Neural progenitor cell (in vitro differentiated cells): ENCODE results near the gene CPA4. TPM values are rescaled to one million over a fixed set of nuclear protein-coding genes. Genes with fewer than 3 reads are reported as not detected.
"Not testable (repeated sequence)": the region's sequence is repeated elsewhere in the genome, so short reads cannot be mapped to it uniquely, and the experiment has no call there.

Experiments used
- DNase-seq: peaks from one replicate; pipeline ENCODE4 v3.0.0-alpha.2; 2016; ENCODE audit warnings: low spot score
- H2AFZ ChIP-seq: fragments of 200-600 bp; sonication (generic); replicated peaks from 2 replicates; pipeline ENCODE4 v1.6.1; 2016; ENCODE audit warnings: antibody characterized with exemption
- H3F3A ChIP-seq: fragments of 200-600 bp; sonication (generic); 2 replicates; pipeline ENCODE4 v1.6.1; 2016; ENCODE audit warnings: antibody characterized with exemption, low read depth
- H3K27ac ChIP-seq: fragments of 200-600 bp; sonication (generic); 2 replicates; pipeline ENCODE4 v1.5.1; 2016; ENCODE audit warnings: mild to moderate bottlenecking
- H3K27me3 ChIP-seq: fragments of 200-600 bp; sonication (generic); 2 replicates; pipeline ENCODE4 v1.6.1; 2016; ENCODE audit warnings: mild to moderate bottlenecking, moderate library complexity
- H3K36me3 ChIP-seq: fragments of 200-600 bp; sonication (generic); 2 replicates; pipeline ENCODE4 v1.5.1; 2016
- H3K4me1 ChIP-seq: fragments of 200-600 bp; sonication (generic); 2 replicates; pipeline ENCODE4 v1.6.1; 2016; ENCODE audit warnings: mixed run types
- H3K4me2 ChIP-seq: fragments of 200-600 bp; sonication (generic); 2 replicates; pipeline ENCODE4 v1.6.1; 2016
- H3K4me3 ChIP-seq: fragments of 200-600 bp; sonication (generic); 2 replicates; pipeline ENCODE4 v1.5.1; 2016
- H3K79me2 ChIP-seq: fragments of 200-600 bp; sonication (generic); 2 replicates; pipeline ENCODE4 v1.6.1; 2016; ENCODE audit warnings: low read depth
- H3K9ac ChIP-seq: fragments of 200-600 bp; sonication (generic); 2 replicates; pipeline ENCODE4 v1.6.1; 2016
- H3K9me3 ChIP-seq: fragments of 200-600 bp; sonication (generic); 2 replicates; pipeline ENCODE4 v1.5.1; 2016; ENCODE audit warnings: low read depth
- H4K20me1 ChIP-seq: fragments of 200-600 bp; sonication (generic); 2 replicates; pipeline ENCODE4 v1.6.1; 2016; ENCODE audit warnings: low read depth
- H3K27ac Mint-ChIP-seq: 3 replicates; pipeline ENCODE4 v1.8.0; 2021; ENCODE audit warnings: mixed read lengths
- H3K27me3 Mint-ChIP-seq: 2 replicates; pipeline ENCODE4 v1.8.0; 2022; ENCODE audit warnings: low read depth, mild to moderate bottlenecking, inconsistent platforms, moderate library complexity, mixed read lengths; ENCODE audit not compliant: insufficient read depth
- H3K36me3 Mint-ChIP-seq: 3 replicates; pipeline ENCODE4 v1.8.0; 2021; ENCODE audit warnings: mixed read lengths
- H3K4me1 Mint-ChIP-seq: 3 replicates; pipeline ENCODE4 v1.8.0; 2021; ENCODE audit warnings: mixed read lengths
- H3K4me3 Mint-ChIP-seq: 3 replicates; pipeline ENCODE4 v1.8.0; 2021; ENCODE audit warnings: mild to moderate bottlenecking, moderate library complexity, mixed read lengths
- H3K9me3 Mint-ChIP-seq: 3 replicates; pipeline ENCODE4 v1.8.0; 2020; ENCODE audit warnings: mixed read lengths
- CTCF ChIP-seq: fragments of 200-600 bp; sonication (generic); IDR thresholded peaks from 2 replicates; pipeline ENCODE4 v1.5.1; 2017; ENCODE audit warnings: antibody characterized with exemption, mild to moderate bottlenecking
- EZH2 ChIP-seq: fragments of 200-600 bp; sonication (generic); IDR thresholded peaks from 2 replicates; pipeline ENCODE4 v1.6.1; 2017; ENCODE audit warnings: antibody characterized with exemption, mild to moderate bottlenecking, moderate library complexity
- EZH2phosphoT487 ChIP-seq: fragments of 200-600 bp; sonication (generic); IDR thresholded peaks from 2 replicates; pipeline ENCODE4 v1.6.1; 2017; ENCODE audit warnings: antibody characterized with exemption
- total RNA-seq: library from RNA; depleted of rRNA; stranded (reverse); fragments of >200 nt; gene quantifications from 2 replicates; pipeline ENCODE4 v1.2.3, GENCODE V29; 2015; ENCODE audit warnings: low replicate concordance

The CPA4 gene
- total RNA-seq, 1 donor from 2014 or later = not detected

- Histone ChIP-seq H3F3A (no peaks in the 10 kb centered on the region), H3K79me2 (no peaks in the 10 kb centered on the region), H3K27ac (no peak overlapping the region), H3K9me3 (no peaks in the 10 kb centered on the region), H3K4me2 (no peak overlapping the region), H4K20me1 (no peaks in the 10 kb centered on the region), H3K27me3 (no peaks in the 10 kb centered on the region), H3K4me1 (no peaks in the 10 kb centered on the region), H2AFZ (no peak overlapping the region), H3K9ac (no peak overlapping the region), H3K4me3 (no peak overlapping the region), H3K36me3 (no peaks in the 10 kb centered on the region)
- Mint-ChIP-seq H3K36me3 (no peaks in the 10 kb centered on the region), H3K27ac (no peak overlapping the region), H3K27me3 (peaks cover 4% of the 10 kb centered on the region), H3K9me3 (peaks cover 5% of the 10 kb centered on the region), H3K4me1 (peaks cover 16% of the 10 kb centered on the region), H3K4me3 (no peak overlapping the region)
- TF ChIP-seq CTCF (no peak), EZH2phosphoT487 (no peak), EZH2 (no peak)
- DNase-seq = no peak
Measured at GRCh38 chr7:130319541-130319940, 26.6 kb downstream of the CPA4 start.

DNA sequence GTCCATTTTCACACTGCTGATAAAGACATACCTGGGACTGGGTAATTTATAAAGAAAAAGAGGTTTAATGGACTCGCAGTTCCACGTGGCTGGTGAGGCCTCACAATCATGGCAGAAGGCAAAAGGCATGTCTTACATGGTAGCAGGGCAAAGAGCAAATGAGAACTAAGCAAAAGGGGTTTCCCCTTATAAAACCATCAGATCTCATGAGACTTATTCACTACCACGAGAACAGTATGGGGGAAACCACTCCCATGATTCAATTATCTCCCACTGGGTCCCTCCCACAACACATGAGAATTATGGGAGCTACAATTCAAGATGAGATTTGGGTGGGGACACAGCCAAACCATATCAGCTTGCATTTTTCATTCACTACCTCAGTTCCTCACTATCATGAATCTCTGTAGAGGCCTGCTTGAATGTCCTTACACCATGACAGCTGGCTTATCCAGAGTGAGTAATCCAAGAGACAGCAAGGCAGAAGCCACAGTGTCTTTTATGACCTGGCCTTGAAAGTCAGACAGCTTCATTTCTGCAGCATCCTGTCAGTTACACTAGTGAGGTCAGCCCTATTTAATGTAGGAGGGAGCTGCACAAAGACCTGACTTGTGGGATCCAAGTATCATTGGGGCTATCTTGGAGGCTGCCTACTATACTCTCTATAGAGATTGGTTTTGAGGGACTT lies 28.7 kb downstream of the CPA4 start:
- not testable (repeated sequence) for H3K4me3 ChIP-seq, H3K9ac ChIP-seq, H3K79me2 ChIP-seq, H3K36me3 ChIP-seq, H3K27ac ChIP-seq, H3K27ac Mint-ChIP-seq, H3K9me3 Mint-ChIP-seq, H2AFZ ChIP-seq, H4K20me1 ChIP-seq, H3K4me2 ChIP-seq, H3F3A ChIP-seq, H3K4me3 Mint-ChIP-seq, H3K36me3 Mint-ChIP-seq, H3K27me3 Mint-ChIP-seq, DNase-seq, H3K4me1 ChIP-seq, H3K27me3 ChIP-seq, H3K9me3 ChIP-seq
- peaks cover 16% of the 10 kb centered on the region for H3K4me1 Mint-ChIP-seq

DNA sequence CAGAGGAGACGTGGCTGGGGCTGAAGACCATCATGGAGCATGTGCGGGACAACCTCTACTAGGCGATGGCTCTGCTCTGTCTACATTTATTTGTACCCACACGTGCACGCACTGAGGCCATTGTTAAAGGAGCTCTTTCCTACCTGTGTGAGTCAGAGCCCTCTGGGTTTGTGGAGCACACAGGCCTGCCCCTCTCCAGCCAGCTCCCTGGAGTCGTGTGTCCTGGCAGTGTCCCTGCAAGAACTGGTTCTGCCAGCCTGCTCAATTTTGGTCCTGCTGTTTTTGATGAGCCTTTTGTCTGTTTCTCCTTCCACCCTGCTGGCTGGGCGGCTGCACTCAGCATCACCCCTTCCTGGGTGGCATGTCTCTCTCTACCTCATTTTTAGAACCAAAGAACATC lies 29.7 kb downstream of the CPA4 start:
- TF ChIP-seq EZH2phosphoT487 = no peak
- no peak for TF ChIP-seq EZH2
- no peak for TF ChIP-seq CTCF
- Histone ChIP-seq H3K36me3 (no peaks in the 10 kb centered on the region), H3K4me1 (no peaks in the 10 kb centered on the region), H3K9me3 (no peaks in the 10 kb centered on the region), H3K79me2 (no peaks in the 10 kb centered on the region), H3K4me2 (no peak overlapping the region), H3F3A (no peaks in the 10 kb centered on the region), H3K27ac (no peak overlapping the region), H4K20me1 (no peaks in the 10 kb centered on the region), H3K4me3 (no peak overlapping the region), H3K27me3 (no peaks in the 10 kb centered on the region), H2AFZ (no peak overlapping the region), H3K9ac (no peak overlapping the region)
- Mint-ChIP-seq H3K9me3 (peaks cover 2% of the 10 kb centered on the region), H3K4me3 (no peak overlapping the region), H3K27me3 (peaks cover 2% of the 10 kb centered on the region), H3K4me1 (peaks cover 15% of the 10 kb centered on the region), H3K36me3 (no peaks in the 10 kb centered on the region), H3K27ac (peak overlapping the region; percentile 41)
- DNase-seq = no peak

DNA sequence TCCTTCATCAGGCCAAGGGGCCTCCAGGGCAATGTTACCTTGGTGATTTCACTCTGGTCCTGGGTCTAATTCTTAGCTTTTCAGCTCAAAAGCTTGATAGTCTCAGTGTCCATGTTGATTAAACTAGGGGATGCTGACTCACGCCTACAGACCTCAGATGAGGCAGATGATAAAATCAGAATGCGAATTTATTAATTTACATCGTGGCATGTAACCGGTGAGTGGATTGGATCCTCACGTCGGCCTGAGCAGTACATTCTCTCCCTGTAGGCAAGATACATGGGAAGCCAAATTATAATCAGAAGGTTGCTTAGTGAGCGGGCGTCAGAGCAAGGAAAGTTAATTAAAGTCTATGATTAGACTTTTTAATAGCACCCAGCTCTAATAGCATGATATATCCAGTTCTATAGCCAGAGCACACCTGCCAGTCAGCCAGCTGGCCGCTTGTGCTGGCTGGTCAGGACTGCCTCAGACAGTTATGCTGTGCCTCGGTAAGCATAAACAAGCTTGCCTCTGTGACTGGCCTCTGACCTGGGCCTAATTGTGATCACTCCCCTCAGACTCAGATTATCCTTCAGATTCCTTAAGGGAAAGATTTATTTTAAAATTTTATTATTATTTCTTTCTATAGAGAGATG lies 31.5 kb downstream of the CPA4 start:
- Mint-ChIP-seq H3K9me3 (no peaks in the 10 kb centered on the region), H3K27ac (no peak overlapping the region), H3K27me3 (no peaks in the 10 kb centered on the region), H3K4me1 (peaks cover 10% of the 10 kb centered on the region), H3K4me3 (no peak overlapping the region), H3K36me3 (no peaks in the 10 kb centered on the region)
- H3K9ac ChIP-seq = no peak overlapping the region
- H3K4me1 ChIP-seq = no peaks in the 10 kb centered on the region
- no peak for DNase-seq
- no peaks in the 10 kb centered on the region for H4K20me1 ChIP-seq
- no peaks in the 10 kb centered on the region for H3F3A ChIP-seq
- no peak overlapping the region for H3K4me2 ChIP-seq
- no peaks in the 10 kb centered on the region for H3K36me3 ChIP-seq
- no peak overlapping the region for H3K4me3 ChIP-seq
- no peak overlapping the region for H2AFZ ChIP-seq
- H3K9me3 ChIP-seq = no peaks in the 10 kb centered on the region
- no peaks in the 10 kb centered on the region for H3K79me2 ChIP-seq
- TF ChIP-seq EZH2phosphoT487 = no peak
- TF ChIP-seq EZH2 = no peak
- TF ChIP-seq CTCF = no peak
- H3K27ac ChIP-seq = no peak overlapping the region
- H3K27me3 ChIP-seq = no peaks in the 10 kb centered on the region
